K562 (cell line): Measurements from ENCODE around the gene RGS7. TPM values are rescaled to one million over a fixed set of nuclear protein-coding genes. Genes with fewer than 3 reads are reported as not detected.

ENCODE experiments used
- ATAC-seq: fragments of 200-7000 bp; cut with Tn5 transposase; 3 replicates; pipeline ENCODE4 v1.9.1; 2020; ENCODE audit warnings: moderate library complexity
- BruUV-seq: library from RNA; stranded (reverse); fragments of 400-500 nt; replicated peaks from 2 replicates; lab custom pipeline; 2021; lab: Mats Ljungman, UMichigan
- CTCF ChIA-PET: fragments of 300-600 bp; formaldehyde crosslinking; extraction: SDS; loops from one replicate; lab custom pipeline; 2021; ENCODE audit warnings: low intra/inter-chr PET ratio; lab: Yijun Ruan, JAX
- POLR2A ChIA-PET: fragments of 300-600, 350-650 bp; sonication (Branson Sonifier 250); formaldehyde crosslinking; extraction: SDS; loops from one replicate; lab custom pipeline; 2021; ENCODE audit warnings: antibody characterized with exemption, inconsistent platforms; lab: Yijun Ruan, JAX
- DNase-seq, 4 experiments: peaks; one replicate each; pipeline versions ENCODE4 v3.0.0 to v3.0.0-alpha.2; 2011 to 2018; ENCODE audit warnings: low spot score in 3 of 4, mixed read lengths in 3 of 4; ENCODE audit errors: extremely low read depth in 1 of 4
- FAIRE-seq: peaks from 2 replicates; lab custom pipeline; 2011; peaks lifted over from hg19 to GRCh38; lab: Jason Lieb, UNC
- H2AFZ ChIP-seq: 2 replicates; pipeline ENCODE4 v1.6.0; 2011; ENCODE audit warnings: low read depth, low read length, control low read depth, inconsistent platforms
- H3K27ac ChIP-seq: fragments of 200-600 bp; 3 replicates; pipeline ENCODE4 v1.8.0; 2011; ENCODE audit warnings: low read depth, mild to moderate bottlenecking, control low read depth, inconsistent platforms, low read length, moderate library complexity, mixed read lengths; ENCODE audit errors: extremely low read depth
- H3K27me3 ChIP-seq, 2 experiments: fragments of 300-600 bp in 1 of 2; 2 replicates in 1 of 2; 3 replicates in 1 of 2; pipeline versions ENCODE4 v1.6.0 to v1.8.0; 2011; ENCODE audit warnings: inconsistent platforms in 2 of 2, low read length in 2 of 2, mild to moderate bottlenecking in 1 of 2, mixed read lengths in 1 of 2, moderate library complexity in 1 of 2; ENCODE audit not compliant: control insufficient read depth in 2 of 2, insufficient read depth in 2 of 2
- H3K36me3 ChIP-seq: fragments of 300-600 bp; 3 replicates; pipeline ENCODE4 v1.8.0; 2011; ENCODE audit warnings: mild to moderate bottlenecking, low read length, inconsistent platforms; ENCODE audit not compliant: control insufficient read depth, insufficient read depth
- H3K4me1 ChIP-seq, 2 experiments: fragments of 200-600 bp in 1 of 2; replicated peaks in 1 of 2; 2 replicates in 1 of 2; 3 replicates in 1 of 2; pipeline versions ENCODE4 v1.5.1 to v1.8.0; 2011; ENCODE audit warnings: inconsistent platforms in 2 of 2, low read length in 2 of 2, mild to moderate bottlenecking in 1 of 2, mixed read lengths in 1 of 2, moderate library complexity in 1 of 2; ENCODE audit not compliant: control insufficient read depth in 2 of 2, insufficient read depth in 2 of 2
- H3K4me2 ChIP-seq: 2 replicates; pipeline ENCODE4 v1.6.1; 2011; ENCODE audit warnings: low read length, control low read depth, inconsistent platforms, mixed read lengths; ENCODE audit not compliant: insufficient read depth
- H3K4me3 ChIP-seq: fragments of 200-600 bp; sonication (generic), shearing (Covaris generic); 2 replicates; pipeline ENCODE4 v1.5.1; 2016; ENCODE audit warnings: control low read depth, inconsistent platforms
- H3K79me2 ChIP-seq: fragments of 200-600 bp; 3 replicates; pipeline ENCODE4 v1.8.0; 2011; ENCODE audit warnings: low read length, inconsistent platforms; ENCODE audit not compliant: control insufficient read depth, insufficient read depth
- H3K9ac ChIP-seq, 2 experiments: 2 replicates each; pipeline versions ENCODE4 v1.6.0 to v1.6.1; 2011; ENCODE audit warnings: low read depth in 2 of 2, low read length in 2 of 2, control low read depth in 1 of 2, inconsistent platforms in 1 of 2, mild to moderate bottlenecking in 1 of 2, mixed read lengths in 1 of 2; ENCODE audit not compliant: insufficient read depth in 1 of 2
- H3K9me1 ChIP-seq: one replicate; pipeline ENCODE4 v1.6.0; 2011; ENCODE audit warnings: inconsistent platforms, mild to moderate bottlenecking, low read length, moderate library complexity; ENCODE audit not compliant: control insufficient read depth, insufficient read depth
- H3K9me3 ChIP-seq: replicated peaks from 2 replicates; pipeline ENCODE4 v1.5.1; 2011; ENCODE audit warnings: low read depth, low read length, inconsistent platforms; ENCODE audit not compliant: control insufficient read depth, insufficient read depth
- H4K20me1 ChIP-seq: replicated peaks from 2 replicates; pipeline ENCODE4 v1.6.1; 2011; ENCODE audit warnings: low read length, inconsistent platforms, mixed read lengths; ENCODE audit not compliant: control insufficient read depth, insufficient read depth
- ADNP ChIP-seq: fragments of 200-800 bp; sonication (Bioruptor generic); IDR thresholded peaks from 2 replicates; pipeline ENCODE4 v1.6.1; 2016; ENCODE audit warnings: missing genetic modification characterization, missing compliant biosample characterization
- MYBL2 ChIP-seq, 2 experiments: fragments of 450-650 bp in 1 of 2; sonication (generic) in 1 of 2; formaldehyde crosslinking in 1 of 2; IDR thresholded peaks; 2 replicates each; pipeline versions ENCODE4 v1.6.1 to v1.8.1; 2017 to 2022; ENCODE audit warnings: borderline replicate concordance in 1 of 2, inconsistent platforms in 1 of 2, low read depth in 1 of 2, mild to moderate bottlenecking in 1 of 2, missing genetic modification reagents in 1 of 2, moderate library complexity in 1 of 2
- NFRKB ChIP-seq: fragments of 450-650 bp; IDR thresholded peaks from 2 replicates; pipeline ENCODE4 v1.6.1; 2016; ENCODE audit warnings: low read depth
- SIN3A ChIP-seq, 2 experiments: fragments of 150-350 bp in 1 of 2; IDR thresholded peaks; 2 replicates each; pipeline ENCODE4 v1.6.1; 2011 to 2016; ENCODE audit warnings: borderline replicate concordance in 2 of 2, low read depth in 2 of 2, low read length in 2 of 2, mild to moderate bottlenecking in 2 of 2, moderate library complexity in 2 of 2; ENCODE audit not compliant: control insufficient read depth in 1 of 2
- SREBF1 ChIP-seq: fragments of 150-350 bp; IDR thresholded peaks from 2 replicates; pipeline ENCODE4 v1.6.1; 2014; ENCODE audit warnings: antibody characterized with exemption, low read depth, low read length, borderline replicate concordance
- THAP7 ChIP-seq: fragments of 250-450 bp; sonication (Bioruptor Pico); IDR thresholded peaks from 2 replicates; pipeline ENCODE4 v1.5.0; 2021
- WGBS: fragments of 100-300 bp; shearing (Covaris generic); methylation state at CpG from one replicate; pipeline ENCODE4 v1.1.6; 2016; ENCODE audit warnings: low coverage, mixed read lengths; ENCODE audit not compliant: insufficient coverage; ENCODE audit errors: missing lambda C conversion rate; 5-methylcytosine and 5-hydroxymethylcytosine counted together
- in situ Hi-C: fragments of 300-500 bp; cut with MboI; formaldehyde crosslinking; loops from 4 replicates; pipeline ENCODE4 v1.15.0; 2018; ENCODE audit warnings: inconsistent platforms, mixed read lengths
- intact Hi-C: fragments of 100-400 bp; cut with micrococcal nuclease; formaldehyde crosslinking; loops from 2 replicates; pipeline ENCODE4 v1.14.2; 2022
- polyA plus RNA-seq, 8 experiments: library from polyadenylated mRNA; depleted of rRNA in 4 of 8; stranded (reverse) in 5 of 8; unstranded in 3 of 8; fragments of >200 nt; fragmentation: Nextera tagmentation in 2 of 8; fragmentation: Illumina TruSeq in 1 of 8; extraction: Ambion mirVana in 2 of 8; extraction: Trizol in 1 of 8; gene quantifications; 2 replicates each; pipeline versions ENCODE4 v1.2.1 to v1.2.3, GENCODE V29; 2011 to 2014; ENCODE audit warnings: inconsistent platforms in 1 of 8, missing spikeins in 1 of 8
- total RNA-seq, 7 experiments: library from RNA; depleted of rRNA in 6 of 7; stranded (reverse); fragments of >200 nt in 6 of 7; fragmentation: Illumina TruSeq in 2 of 7; extraction: Trizol in 2 of 7; gene quantifications; 2 replicates each; pipeline versions ENCODE4 v1.2.1 to v1.2.3, GENCODE V29; 2011 to 2021; ENCODE audit warnings: low replicate concordance in 1 of 7
- TF ChIP-seq, protein P1 (sequence below): sonication (generic); formaldehyde crosslinking; IDR thresholded peaks from 2 replicates; pipeline ENCODE4 v1.8.0; 2022; ENCODE audit warnings: missing genetic modification reagents, mild to moderate bottlenecking, borderline replicate concordance
- TF ChIP-seq, protein P2 (sequence below): IDR thresholded peaks from 2 replicates; pipeline ENCODE4 v1.6.1; 2014; ENCODE audit warnings: antibody characterized with exemption

Gene RGS7
- total and polyA plus RNA-seq, 9 of the 15 experiments (the other 6 are each of a cell fraction or from before 2014, with no cell fraction given) = not detected

DNA sequence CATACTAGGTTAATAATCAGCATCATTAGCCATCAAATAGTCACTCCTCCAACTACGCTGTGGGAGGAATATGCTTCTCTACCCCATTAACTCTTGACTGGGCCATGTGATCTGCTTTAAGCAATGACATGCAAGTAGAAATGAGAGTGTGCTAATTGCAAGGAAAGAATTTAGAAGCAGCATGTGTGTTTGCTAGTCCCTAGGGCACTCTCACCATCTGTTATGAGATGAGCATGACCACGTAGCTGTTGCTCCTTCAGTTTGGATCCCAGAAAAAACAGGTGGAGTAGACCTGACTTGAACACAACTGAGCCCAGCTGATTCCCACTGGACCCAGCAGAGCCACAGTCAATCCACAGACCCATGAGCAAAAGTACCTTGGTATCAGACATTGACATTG lies 19.7 kb upstream of the RGS7 start:
- in situ Hi-C loops = no loop called here
- no peak for FAIRE-seq
- 0% methylated on average over 2 of the region's 2 CpGs for WGBS

DNA sequence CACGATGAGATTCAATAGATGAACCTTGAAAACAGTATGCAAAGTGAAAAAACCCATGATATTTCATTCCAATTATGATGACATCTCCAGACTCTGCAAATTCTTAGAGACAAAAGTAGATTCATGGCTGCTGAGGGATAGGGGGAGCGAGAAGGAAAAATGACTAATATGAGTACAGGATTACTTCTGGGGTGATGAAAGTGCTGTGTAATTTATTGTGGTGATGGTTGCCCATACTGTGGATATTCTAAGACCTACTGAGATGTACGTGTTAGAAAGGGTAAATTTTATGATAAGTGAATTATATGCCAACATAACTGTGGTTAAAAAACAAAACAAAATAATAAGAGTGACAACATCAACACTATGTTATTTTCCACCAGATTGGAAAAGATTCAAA lies 18.9 kb upstream of the RGS7 start:
- WGBS = 0% methylated on average over 3 of the region's 3 CpGs
- Histone ChIP-seq H3K79me2 (no peaks in the 10 kb centered on the region), H3K9ac (no peak overlapping the region), H3K4me3 (no peak overlapping the region), H3K9me3 (no peaks in the 10 kb centered on the region), H4K20me1 (no peaks in the 10 kb centered on the region), H3K4me1 (no peaks in the 10 kb centered on the region), H3K9me1 (no peaks in the 10 kb centered on the region), H3K36me3 (no peaks in the 10 kb centered on the region), H3K27me3 (no peaks in the 10 kb centered on the region), H2AFZ (no peak overlapping the region), H3K4me2 (no peak overlapping the region), H3K27ac (no peak overlapping the region)
- in situ Hi-C loops (no loop called here), intact Hi-C loops (no loop called here)
- FAIRE-seq (no peak), ATAC-seq (no peak), DNase-seq (no peak)
- ChIA-PET POLR2A (no interaction called here), CTCF (no interaction called here)
- no TSS peak for BruUV-seq
- TF ChIP-seq SIN3A (IDR thresholded peaks at IDR 0.05; ENCODE audit: borderline replicate concordance in 2 of 2, control insufficient read depth in 1 of 2, low read depth in 2 of 2, low read length in 2 of 2) (no peak), MYBL2 (IDR thresholded peaks at IDR 0.05; ENCODE audit: low read depth) (no peak), MYBL2 (CRISPR knock-in tag; IDR thresholded peaks at IDR 0.05; ENCODE audit: borderline replicate concordance) (no peak), NFRKB (no peak), THAP7 (no peak), ADNP (tag) (no peak)
- TF ChIP-seq, protein P1, sequence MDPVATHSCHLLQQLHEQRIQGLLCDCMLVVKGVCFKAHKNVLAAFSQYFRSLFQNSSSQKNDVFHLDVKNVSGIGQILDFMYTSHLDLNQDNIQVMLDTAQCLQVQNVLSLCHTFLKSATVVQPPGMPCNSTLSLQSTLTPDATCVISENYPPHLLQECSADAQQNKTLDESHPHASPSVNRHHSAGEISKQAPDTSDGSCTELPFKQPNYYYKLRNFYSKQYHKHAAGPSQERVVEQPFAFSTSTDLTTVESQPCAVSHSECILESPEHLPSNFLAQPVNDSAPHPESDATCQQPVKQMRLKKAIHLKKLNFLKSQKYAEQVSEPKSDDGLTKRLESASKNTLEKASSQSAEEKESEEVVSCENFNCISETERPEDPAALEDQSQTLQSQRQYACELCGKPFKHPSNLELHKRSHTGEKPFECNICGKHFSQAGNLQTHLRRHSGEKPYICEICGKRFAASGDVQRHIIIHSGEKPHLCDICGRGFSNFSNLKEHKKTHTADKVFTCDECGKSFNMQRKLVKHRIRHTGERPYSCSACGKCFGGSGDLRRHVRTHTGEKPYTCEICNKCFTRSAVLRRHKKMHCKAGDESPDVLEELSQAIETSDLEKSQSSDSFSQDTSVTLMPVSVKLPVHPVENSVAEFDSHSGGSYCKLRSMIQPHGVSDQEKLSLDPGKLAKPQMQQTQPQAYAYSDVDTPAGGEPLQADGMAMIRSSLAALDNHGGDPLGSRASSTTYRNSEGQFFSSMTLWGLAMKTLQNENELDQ (CRISPR knock-in tag) = no peak
- TF ChIP-seq, protein P2, sequence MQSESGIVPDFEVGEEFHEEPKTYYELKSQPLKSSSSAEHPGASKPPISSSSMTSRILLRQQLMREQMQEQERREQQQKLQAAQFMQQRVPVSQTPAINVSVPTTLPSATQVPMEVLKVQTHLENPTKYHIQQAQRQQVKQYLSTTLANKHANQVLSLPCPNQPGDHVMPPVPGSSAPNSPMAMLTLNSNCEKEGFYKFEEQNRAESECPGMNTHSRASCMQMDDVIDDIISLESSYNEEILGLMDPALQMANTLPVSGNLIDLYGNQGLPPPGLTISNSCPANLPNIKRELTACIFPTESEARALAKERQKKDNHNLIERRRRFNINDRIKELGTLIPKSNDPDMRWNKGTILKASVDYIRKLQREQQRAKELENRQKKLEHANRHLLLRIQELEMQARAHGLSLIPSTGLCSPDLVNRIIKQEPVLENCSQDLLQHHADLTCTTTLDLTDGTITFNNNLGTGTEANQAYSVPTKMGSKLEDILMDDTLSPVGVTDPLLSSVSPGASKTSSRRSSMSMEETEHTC = no peak

More for the DNA sequence above, 19.7 kb upstream of the RGS7 start:
- ATAC-seq = no peak
- Histone ChIP-seq H3K4me2 (no peak overlapping the region), H3K79me2 (no peaks in the 10 kb centered on the region), H3K9ac (no peak overlapping the region), H4K20me1 (no peaks in the 10 kb centered on the region), H3K27ac (no peak overlapping the region), H3K4me3 (no peak overlapping the region), H2AFZ (no peak overlapping the region), H3K9me1 (no peaks in the 10 kb centered on the region), H3K36me3 (no peaks in the 10 kb centered on the region), H3K27me3 (no peaks in the 10 kb centered on the region), H3K9me3 (no peaks in the 10 kb centered on the region), H3K4me1 (no peaks in the 10 kb centered on the region)
- CTCF ChIA-PET = no interaction called here
- POLR2A ChIA-PET = no interaction called here
- no TSS peak for BruUV-seq
- DNase-seq = no peak
- intact Hi-C loops = no loop called here
- no peak for TF ChIP-seq SREBF1
